Peyer's patch (tissue), 4 donors: ENCODE measurements around the gene MRPS35.

Experiments used
- CTCF ChIP-seq, 6 experiments: fragments of 450-650 bp in 4 of 6; fragments of 200-600 bp in 2 of 6; sonication (generic) in 1 of 6; IDR thresholded peaks; one replicate each; pipeline ENCODE4 v1.5.1; 2017 to 2019; ENCODE audit warnings: antibody characterized with exemption in 6 of 6, mild to moderate bottlenecking in 3 of 6, moderate library complexity in 1 of 6
- POLR2A ChIP-seq, 2 donors: fragments of 450-650 bp; IDR thresholded peaks; one replicate each; pipeline ENCODE4 v1.5.1; 2017; ENCODE audit warnings: antibody characterized with exemption in 2 of 2, mild to moderate bottlenecking in 2 of 2, moderate library complexity in 2 of 2

- TF ChIP-seq CTCF (IDR thresholded peaks at IDR 0.05) (no peak), POLR2A (IDR thresholded peaks at IDR 0.05) (no peak)
Observed at GRCh38 chr12:27672643-27673042, 38.0 kb upstream of the MRPS35 start.
